Activated naive CD8-positive, alpha-beta T cell treated with anti-CD3 and anti-CD28 coated beads, Interleukin-2, amount 10 ng/mL, durations not matched to agents 7 days and 5 days (primary cell): ENCODE results near the gene CYB561D2. TPM values are rescaled to one million over a fixed set of nuclear protein-coding genes. Genes with fewer than 3 reads are reported as not detected.

Experiments used
- ATAC-seq: fragments of 150-1000 bp; cut with Tn5 transposase; one replicate; pipeline ENCODE4 v1.10.0; 2021; ENCODE audit warnings: low read depth, moderate library complexity
- POLR2A ChIA-PET: fragments of 350-600 bp; sonication (Branson Sonifier 250); formaldehyde crosslinking; loops from one replicate; lab custom pipeline; 2021; ENCODE audit warnings: antibody characterized with exemption; lab: Charles Lee
- DNase-seq: peaks from one replicate; pipeline ENCODE4 v3.0.0; 2021
- H3K27ac Mint-ChIP-seq: one replicate; pipeline ENCODE4 v1.8.0; 2022; ENCODE audit warnings: mild to moderate bottlenecking, mixed read lengths
- H3K27me3 Mint-ChIP-seq: one replicate; pipeline ENCODE4 v1.8.0; 2022; ENCODE audit warnings: mild to moderate bottlenecking, moderate library complexity, mixed read lengths
- H3K36me3 Mint-ChIP-seq: one replicate; pipeline ENCODE4 v1.8.0; 2021; ENCODE audit warnings: mild to moderate bottlenecking, mixed read lengths
- H3K4me1 Mint-ChIP-seq: one replicate; pipeline ENCODE4 v1.8.0; 2021; ENCODE audit warnings: mixed read lengths
- H3K4me3 Mint-ChIP-seq: one replicate; pipeline ENCODE4 v1.8.0; 2022; ENCODE audit warnings: mild to moderate bottlenecking, moderate library complexity, mixed read lengths
- H3K9me3 Mint-ChIP-seq: one replicate; pipeline ENCODE4 v1.8.0; 2021; ENCODE audit warnings: mixed read lengths
- total RNA-seq, 2 experiments: library from RNA; stranded (reverse); gene quantifications; one replicate each; pipeline ENCODE4 v1.2.3, GENCODE V29; 2021

CYB561D2 gene
- total RNA-seq, 2 experiments from 2014 or later, result 35.0 to 38.9 TPM

- ATAC-seq (peak; percentile 99), DNase-seq (peak; percentile 93)
- POLR2A ChIA-PET, result interaction anchor here (0.6 to 2.1 kb wide), 7 partner anchors 11 to 246 kb away, joined by 3 to 15 read pairs (median 6); partner anchors contain the start of genes C3orf18, CISH, CYB561D2 and NPRL2
- H3K27ac Mint-ChIP-seq, result peak overlapping the region; percentile 86
- H3K4me3 Mint-ChIP-seq, result peak overlapping the region; percentile 83
- peaks cover 5% of the 10 kb centered on the region for H3K4me1 Mint-ChIP-seq
- H3K36me3 Mint-ChIP-seq, result no peaks in the 10 kb centered on the region
- no peaks in the 10 kb centered on the region for H3K27me3 Mint-ChIP-seq
- no peaks in the 10 kb centered on the region for H3K9me3 Mint-ChIP-seq
Observed at GRCh38 chr3:50365080-50365841, 14.6 kb downstream of the CYB561D2 start.

- H3K4me1 Mint-ChIP-seq, result peaks cover 5% of the 10 kb centered on the region
- DNase-seq (no peak), ATAC-seq (no peak)
- H3K4me3 Mint-ChIP-seq, result peak overlapping the region; percentile 83
- no peaks in the 10 kb centered on the region for H3K27me3 Mint-ChIP-seq
- peak overlapping the region; percentile 86 for H3K27ac Mint-ChIP-seq
- POLR2A ChIA-PET, result interaction anchor here (0.6 to 1.2 kb wide), 5 partner anchors 12 to 201 kb away, joined by 3 to 9 read pairs (median 6); partner anchors contain the start of genes C3orf18 and RASSF1
- no peaks in the 10 kb centered on the region for H3K9me3 Mint-ChIP-seq
- no peaks in the 10 kb centered on the region for H3K36me3 Mint-ChIP-seq
Observed at GRCh38 chr3:50365842-50366220, 15.2 kb downstream of the CYB561D2 start.

GRCh38 chr3:50369012-50369670 is 18.5 kb downstream of the CYB561D2 start:
- H3K4me1 Mint-ChIP-seq, result peaks cover 9% of the 10 kb centered on the region
- DNase-seq, result no peak
- peaks cover 1% of the 10 kb centered on the region for H3K27me3 Mint-ChIP-seq
- POLR2A ChIA-PET, result no interaction called here
- ATAC-seq, result no peak
- no peak overlapping the region for H3K27ac Mint-ChIP-seq
- H3K36me3 Mint-ChIP-seq, result no peaks in the 10 kb centered on the region
- no peak overlapping the region for H3K4me3 Mint-ChIP-seq
- H3K9me3 Mint-ChIP-seq, result no peaks in the 10 kb centered on the region

GRCh38 chr3:50370594-50370993 is 19.9 kb downstream of the CYB561D2 start:
- H3K4me3 Mint-ChIP-seq, result no peak overlapping the region
- POLR2A ChIA-PET, result no interaction called here

GRCh38 chr3:50371133-50371685 is 20.5 kb downstream of the CYB561D2 start:
- Mint-ChIP-seq H3K27me3 (peaks cover 1% of the 10 kb centered on the region), H3K4me3 (no peak overlapping the region), H3K36me3 (no peaks in the 10 kb centered on the region), H3K27ac (no peak overlapping the region), H3K9me3 (no peaks in the 10 kb centered on the region), H3K4me1 (peaks cover 6% of the 10 kb centered on the region)
- no peak for DNase-seq
- POLR2A ChIA-PET, result no interaction called here
- no peak for ATAC-seq

More at GRCh38 chr3:50370594-50370993, 19.9 kb downstream of the CYB561D2 start:
- Mint-ChIP-seq H3K27ac (no peak overlapping the region), H3K9me3 (no peaks in the 10 kb centered on the region), H3K27me3 (peaks cover 1% of the 10 kb centered on the region), H3K36me3 (no peaks in the 10 kb centered on the region), H3K4me1 (peaks cover 9% of the 10 kb centered on the region)
- DNase-seq (no peak), ATAC-seq (no peak)

- Mint-ChIP-seq H3K27me3 (peaks cover 1% of the 10 kb centered on the region), H3K4me3 (no peak overlapping the region), H3K4me1 (peaks cover 6% of the 10 kb centered on the region), H3K36me3 (no peaks in the 10 kb centered on the region), H3K27ac (no peak overlapping the region), H3K9me3 (no peaks in the 10 kb centered on the region)
- POLR2A ChIA-PET, result no interaction called here
- ATAC-seq, result no peak
- DNase-seq, result no peak
Observed at GRCh38 chr3:50372349-50372748, 21.7 kb downstream of the CYB561D2 start.

- POLR2A ChIA-PET, result no interaction called here
- no peaks in the 10 kb centered on the region for H3K36me3 Mint-ChIP-seq
- H3K9me3 Mint-ChIP-seq, result no peaks in the 10 kb centered on the region
- H3K4me3 Mint-ChIP-seq, result no peak overlapping the region
- peaks cover 6% of the 10 kb centered on the region for H3K4me1 Mint-ChIP-seq
- H3K27ac Mint-ChIP-seq, result no peak overlapping the region
- H3K27me3 Mint-ChIP-seq, result peaks cover 1% of the 10 kb centered on the region
- DNase-seq, result no peak
- ATAC-seq, result no peak
Observed at GRCh38 chr3:50373146-50374051, 22.7 kb downstream of the CYB561D2 start.

GRCh38 chr3:50374363-50375257 is 23.9 kb downstream of the CYB561D2 start:
- H3K36me3 Mint-ChIP-seq, result no peaks in the 10 kb centered on the region
- H3K27me3 Mint-ChIP-seq, result peaks cover 1% of the 10 kb centered on the region
- H3K4me3 Mint-ChIP-seq, result no peak overlapping the region
- DNase-seq (no peak), ATAC-seq (no peak)
- POLR2A ChIA-PET, result no interaction called here
- no peaks in the 10 kb centered on the region for H3K9me3 Mint-ChIP-seq
- H3K27ac Mint-ChIP-seq, result no peak overlapping the region
- peaks cover 4% of the 10 kb centered on the region for H3K4me1 Mint-ChIP-seq

GRCh38 chr3:50375258-50375931 is 24.7 kb downstream of the CYB561D2 start:
- Mint-ChIP-seq H3K4me3 (no peak overlapping the region), H3K27me3 (peaks cover 1% of the 10 kb centered on the region), H3K36me3 (no peaks in the 10 kb centered on the region), H3K27ac (no peak overlapping the region), H3K9me3 (no peaks in the 10 kb centered on the region), H3K4me1 (peaks cover 4% of the 10 kb centered on the region)
- POLR2A ChIA-PET, result no interaction called here
- ATAC-seq (peak; percentile 26), DNase-seq (no peak)

- Mint-ChIP-seq H3K27me3 (peaks cover 1% of the 10 kb centered on the region), H3K36me3 (no peaks in the 10 kb centered on the region), H3K9me3 (no peaks in the 10 kb centered on the region), H3K4me1 (peaks cover 3% of the 10 kb centered on the region), H3K4me3 (no peak overlapping the region), H3K27ac (no peak overlapping the region)
- DNase-seq, result no peak
- ATAC-seq, result no peak
- POLR2A ChIA-PET, result no interaction called here
Observed at GRCh38 chr3:50378024-50378423, 27.4 kb downstream of the CYB561D2 start.

- no peak for ATAC-seq
- H3K27ac Mint-ChIP-seq, result no peak overlapping the region
- no peaks in the 10 kb centered on the region for H3K36me3 Mint-ChIP-seq
- no peaks in the 10 kb centered on the region for H3K9me3 Mint-ChIP-seq
- no peaks in the 10 kb centered on the region for H3K27me3 Mint-ChIP-seq
- DNase-seq, result no peak
- POLR2A ChIA-PET, result no interaction called here
- H3K4me3 Mint-ChIP-seq, result no peak overlapping the region
- no peaks in the 10 kb centered on the region for H3K4me1 Mint-ChIP-seq
Observed at GRCh38 chr3:50378757-50379156, 28.1 kb downstream of the CYB561D2 start.
